Measurements from ENCODE around the gene ACR.

Gene ACR

DNA sequence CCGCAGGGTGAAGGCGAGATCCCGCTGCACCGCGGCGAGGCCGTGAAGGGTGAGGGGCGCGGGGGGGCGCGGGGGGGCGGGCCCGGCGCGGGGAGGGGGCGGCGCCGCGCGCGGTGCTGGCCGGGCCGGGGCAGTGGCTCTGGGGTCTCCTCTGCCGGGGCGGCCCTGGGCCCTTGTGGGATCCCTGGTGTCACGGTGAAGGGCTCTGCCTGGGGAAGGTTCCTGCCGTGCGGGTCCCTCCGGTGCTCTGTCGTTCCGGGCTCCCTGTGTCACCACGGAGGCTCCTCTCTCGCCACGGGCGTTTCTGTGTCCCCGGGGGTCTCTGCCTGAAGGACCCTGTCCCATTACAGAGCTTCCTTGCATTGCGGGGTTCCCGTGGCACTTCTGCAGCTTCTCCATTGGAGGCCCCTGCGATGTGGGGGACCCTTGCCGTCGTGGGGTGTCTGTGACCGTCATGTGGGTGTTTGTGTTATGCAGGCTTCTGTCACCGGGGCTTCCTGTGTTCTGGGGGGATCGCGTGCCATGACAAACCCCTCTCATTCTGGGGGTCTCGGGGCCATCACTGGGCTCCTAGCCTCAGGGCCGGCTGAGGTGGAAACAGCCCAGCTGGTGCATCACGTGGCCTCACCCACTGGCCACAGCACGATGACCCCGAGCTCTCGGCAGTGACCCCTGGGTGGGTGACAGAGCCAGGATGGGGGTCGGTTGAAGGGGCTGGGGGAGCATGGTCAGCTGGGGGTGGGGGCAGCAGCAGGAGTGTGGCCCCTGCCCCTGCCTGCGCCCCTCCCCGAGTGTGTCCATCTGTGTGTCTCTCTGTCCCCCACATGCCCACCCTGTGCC lies 40.1 kb upstream of the ACR start:
- H3K4me2 ChIP-seq (ENCODE audit: low read depth, low read length, poor library complexity, severe bottlenecking), result no peak overlapping the region
- peaks cover 8% of the 10 kb centered on the region for H4K20me1 ChIP-seq (ENCODE audit: insufficient read depth, low read length, poor library complexity, severe bottlenecking)
- H3K36me3 ChIP-seq (ENCODE audit: insufficient read depth, low read length), result peaks cover 37% of the 10 kb centered on the region; the same call in 1 of the 2 replicates
- H2AFZ ChIP-seq (ENCODE audit: low read length), result no peak overlapping the region
- peaks cover 24% of the 10 kb centered on the region; the same call in 1 of the 2 replicates for H3K79me2 ChIP-seq (ENCODE audit: insufficient read depth, low read length)
- no peak overlapping the region for H3K4me3 ChIP-seq (ENCODE audit: low read length, poor library complexity, severe bottlenecking)
- no peaks in the 10 kb centered on the region for H3K9me2 ChIP-seq (replicated peaks; ENCODE audit: low read depth, low read length)
- no peak overlapping the region for H3K9ac ChIP-seq (ENCODE audit: low read depth, low read length, poor library complexity, severe bottlenecking)
- H3F3A ChIP-seq (ENCODE audit: low read depth), result no peaks in the 10 kb centered on the region
- H3K4me1 ChIP-seq (ENCODE audit: insufficient read depth, low read length, poor library complexity, severe bottlenecking), result peaks cover 20% of the 10 kb centered on the region
- no peaks in the 10 kb centered on the region for H3K9me3 ChIP-seq (ENCODE audit: insufficient read depth, low read depth, low read length)
- H3K27me3 ChIP-seq (ENCODE audit: insufficient read depth, low read length, poor library complexity, severe bottlenecking), result no peaks in the 10 kb centered on the region
- no peak for TF ChIP-seq EZH2phosphoT487 (IDR thresholded peaks at IDR 0.05; ENCODE audit: borderline replicate concordance)
- TF ChIP-seq, protein P1, sequence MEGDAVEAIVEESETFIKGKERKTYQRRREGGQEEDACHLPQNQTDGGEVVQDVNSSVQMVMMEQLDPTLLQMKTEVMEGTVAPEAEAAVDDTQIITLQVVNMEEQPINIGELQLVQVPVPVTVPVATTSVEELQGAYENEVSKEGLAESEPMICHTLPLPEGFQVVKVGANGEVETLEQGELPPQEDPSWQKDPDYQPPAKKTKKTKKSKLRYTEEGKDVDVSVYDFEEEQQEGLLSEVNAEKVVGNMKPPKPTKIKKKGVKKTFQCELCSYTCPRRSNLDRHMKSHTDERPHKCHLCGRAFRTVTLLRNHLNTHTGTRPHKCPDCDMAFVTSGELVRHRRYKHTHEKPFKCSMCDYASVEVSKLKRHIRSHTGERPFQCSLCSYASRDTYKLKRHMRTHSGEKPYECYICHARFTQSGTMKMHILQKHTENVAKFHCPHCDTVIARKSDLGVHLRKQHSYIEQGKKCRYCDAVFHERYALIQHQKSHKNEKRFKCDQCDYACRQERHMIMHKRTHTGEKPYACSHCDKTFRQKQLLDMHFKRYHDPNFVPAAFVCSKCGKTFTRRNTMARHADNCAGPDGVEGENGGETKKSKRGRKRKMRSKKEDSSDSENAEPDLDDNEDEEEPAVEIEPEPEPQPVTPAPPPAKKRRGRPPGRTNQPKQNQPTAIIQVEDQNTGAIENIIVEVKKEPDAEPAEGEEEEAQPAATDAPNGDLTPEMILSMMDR (conservative IDR thresholded peaks at IDR 0.05; ENCODE audit: low read length), result no peak

DNA sequence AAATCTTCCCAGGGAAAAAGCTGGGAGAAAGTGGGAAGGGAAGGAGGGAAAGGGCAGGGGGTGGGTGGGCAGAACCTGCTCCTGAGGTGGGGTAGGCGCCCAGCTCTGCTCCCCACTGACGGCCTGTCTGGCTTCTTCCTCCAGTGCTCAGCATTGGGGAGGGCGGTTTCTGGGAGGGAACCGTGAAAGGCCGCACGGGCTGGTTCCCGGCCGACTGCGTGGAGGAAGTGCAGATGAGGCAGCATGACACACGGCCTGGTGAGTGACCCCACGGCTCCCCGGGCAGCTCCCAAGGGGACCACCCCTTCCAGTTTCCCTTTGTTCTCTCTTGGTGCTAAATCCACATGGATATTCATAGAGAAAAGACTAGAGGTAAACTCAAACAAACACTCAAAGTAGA lies 39.5 kb upstream of the ACR start:
- Histone ChIP-seq H3K79me2 (ENCODE audit: insufficient read depth, low read length) (peaks cover 18% of the 10 kb centered on the region; the same call in 1 of the 2 replicates), H3F3A (ENCODE audit: low read depth) (no peaks in the 10 kb centered on the region), H3K9me3 (ENCODE audit: insufficient read depth, low read depth, low read length) (no peaks in the 10 kb centered on the region), H3K4me1 (ENCODE audit: insufficient read depth, low read length, poor library complexity, severe bottlenecking) (peaks cover 24% of the 10 kb centered on the region), H3K36me3 (ENCODE audit: insufficient read depth, low read length) (peaks cover 43% of the 10 kb centered on the region; the same call in 1 of the 2 replicates), H3K9me2 (replicated peaks; ENCODE audit: low read depth, low read length) (no peaks in the 10 kb centered on the region), H3K4me2 (ENCODE audit: low read depth, low read length, poor library complexity, severe bottlenecking) (no peak overlapping the region), H4K20me1 (ENCODE audit: insufficient read depth, low read length, poor library complexity, severe bottlenecking) (peaks cover 5% of the 10 kb centered on the region), H3K27me3 (ENCODE audit: insufficient read depth, low read length, poor library complexity, severe bottlenecking) (no peaks in the 10 kb centered on the region), H3K4me3 (ENCODE audit: low read length, poor library complexity, severe bottlenecking) (no peak overlapping the region), H2AFZ (ENCODE audit: low read length) (no peak overlapping the region), H3K9ac (ENCODE audit: low read depth, low read length, poor library complexity, severe bottlenecking) (no peak overlapping the region)
- TF ChIP-seq, protein P1 (conservative IDR thresholded peaks at IDR 0.05; ENCODE audit: low read length), result no peak

DNA sequence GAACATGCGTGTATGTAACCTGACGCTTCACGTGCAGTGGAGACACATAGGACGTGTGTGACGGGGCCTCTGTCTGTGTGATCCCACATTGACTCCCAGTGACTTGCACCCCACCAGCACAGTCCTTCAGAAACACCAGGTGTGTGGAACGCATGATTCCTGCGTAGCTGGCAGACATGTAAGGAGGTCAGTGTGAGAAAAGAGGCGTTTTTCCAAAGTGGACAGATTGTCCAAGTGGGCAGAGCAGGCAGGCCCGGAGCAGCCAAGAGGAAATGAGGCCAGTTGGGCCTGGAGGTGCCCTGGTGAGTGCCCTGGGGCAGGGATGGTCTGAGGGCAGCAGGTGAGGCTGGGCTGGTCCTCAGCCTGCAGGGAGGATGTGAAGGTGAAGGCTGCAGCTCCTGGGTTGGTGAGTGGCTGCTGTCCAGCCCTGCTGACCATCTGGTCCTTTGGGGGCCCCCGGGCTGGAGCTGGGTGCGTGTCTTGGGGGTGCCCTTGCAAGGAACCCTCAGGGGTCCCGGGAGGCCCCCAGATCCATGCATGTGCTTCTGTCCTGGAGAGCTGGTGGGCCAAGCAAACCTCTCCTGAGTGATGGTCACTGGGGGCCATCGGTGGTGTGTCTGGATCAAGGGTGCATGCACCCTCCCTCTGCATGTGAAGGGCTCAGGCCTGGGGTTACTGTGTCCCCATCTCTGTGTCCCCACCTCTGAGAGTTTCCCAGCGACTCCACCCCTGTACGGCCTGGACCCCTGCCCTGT lies 38.8 kb upstream of the ACR start:
- H3K4me1 ChIP-seq (ENCODE audit: insufficient read depth, low read length, poor library complexity, severe bottlenecking), result peaks cover 24% of the 10 kb centered on the region
- peaks cover 49% of the 10 kb centered on the region; the same call in 1 of the 2 replicates for H3K36me3 ChIP-seq (ENCODE audit: insufficient read depth, low read length)
- no peaks in the 10 kb centered on the region for H3F3A ChIP-seq (ENCODE audit: low read depth)
- H3K27me3 ChIP-seq (ENCODE audit: insufficient read depth, low read length, poor library complexity, severe bottlenecking), result no peaks in the 10 kb centered on the region
- H3K9ac ChIP-seq (ENCODE audit: low read depth, low read length, poor library complexity, severe bottlenecking), result no peak overlapping the region
- peaks cover 12% of the 10 kb centered on the region; the same call in 1 of the 2 replicates for H3K79me2 ChIP-seq (ENCODE audit: insufficient read depth, low read length)
- no peaks in the 10 kb centered on the region for H3K9me3 ChIP-seq (ENCODE audit: insufficient read depth, low read depth, low read length)
- H3K4me2 ChIP-seq (ENCODE audit: low read depth, low read length, poor library complexity, severe bottlenecking), result no peak overlapping the region
- no peak overlapping the region for H3K4me3 ChIP-seq (ENCODE audit: low read length, poor library complexity, severe bottlenecking)
- TF ChIP-seq EZH2phosphoT487 (IDR thresholded peaks at IDR 0.05; ENCODE audit: borderline replicate concordance), result no peak
- TF ChIP-seq, protein P1 (conservative IDR thresholded peaks at IDR 0.05; ENCODE audit: low read length), result no peak
- H4K20me1 ChIP-seq (ENCODE audit: insufficient read depth, low read length, poor library complexity, severe bottlenecking), result no peaks in the 10 kb centered on the region
- H2AFZ ChIP-seq (ENCODE audit: low read length), result no peak overlapping the region
- H3K9me2 ChIP-seq (replicated peaks; ENCODE audit: low read depth, low read length), result no peaks in the 10 kb centered on the region

Measured in Loucy (cell line).